ENCODE measurements around the gene ATP2A1. TPM values are rescaled to one million over a fixed set of nuclear protein-coding genes. Genes with fewer than 3 reads are reported as not detected.

The ATP2A1 gene
- total and polyA plus RNA-seq, 2 of the 4 experiments (the other 2 are of a cell fraction) = under 0.01 to 0.63 TPM

GRCh38 chr16:28875134-28876018 is 2.9 kb upstream of the ATP2A1 start:
- no peak for TF ChIP-seq MXI1 (IDR thresholded peaks at IDR 0.05; ENCODE audit: borderline replicate concordance, low read depth, low read length)
- TF ChIP-seq USF2 (IDR thresholded peaks at IDR 0.05; ENCODE audit: low read depth, low read length) = no peak
- TF ChIP-seq CTCF (conservative IDR thresholded peaks at IDR 0.05; ENCODE audit: low read depth, low read length) = no peak
- TF ChIP-seq MAZ (IDR thresholded peaks at IDR 0.05; ENCODE audit: borderline replicate concordance, low read depth, low read length) = no peak
- TF ChIP-seq SMC3 (IDR thresholded peaks at IDR 0.05; ENCODE audit: low read depth, low read length) = no peak
- TF ChIP-seq CEBPB (IDR thresholded peaks at IDR 0.05; ENCODE audit: low read depth, low read length) = no peak
- no peak for TF ChIP-seq NFE2L2 (IDR thresholded peaks at IDR 0.05; ENCODE audit: low read depth, low read length)
- no peak for TF ChIP-seq RAD21 (IDR thresholded peaks at IDR 0.05; ENCODE audit: low read length)
- Histone ChIP-seq H2BK120ac (ENCODE audit: low read depth, low read length) (no peak overlapping the region), H4K5ac (ENCODE audit: low read depth, low read length) (no peak overlapping the region), H3K4me2 (ENCODE audit: low read depth, low read length) (no peak overlapping the region), H2BK20ac (ENCODE audit: low read depth, low read length) (no peak overlapping the region), H4K20me1 (ENCODE audit: insufficient read depth, low read length) (no peaks in the 10 kb centered on the region), H4K91ac (ENCODE audit: insufficient read depth, low read depth, low read length) (no peak overlapping the region), H3K56ac (ENCODE audit: extremely low read depth, insufficient read depth, low read length) (no peak overlapping the region), H3K27ac (ENCODE audit: insufficient read depth, low read length) (no peak overlapping the region), H3K9me1 (ENCODE audit: insufficient read depth, low read length) (peaks cover 2% of the 10 kb centered on the region; the same call in 1 of the 2 replicates), H2BK15ac (ENCODE audit: low read depth, low read length) (no peak overlapping the region), H3K79me1 (ENCODE audit: low read depth in 1 of 2, low read length in 2 of 2) (peaks cover 9 to 23% of the 10 kb centered on the region in 2 experiments; a peak in 3 of 4 replicates), H2AFZ (replicated peaks; ENCODE audit: low read length, poor library complexity) (no peak overlapping the region), H4K8ac (ENCODE audit: low read depth in 2 of 2, low read length in 2 of 2) (no peak overlapping the region), H3K4ac (ENCODE audit: low read depth, low read length) (no peak overlapping the region), H3K4me3 (ENCODE audit: insufficient read depth, low read depth, low read length) (no peak overlapping the region), H3K9ac (ENCODE audit: low read depth, low read length) (no peak overlapping the region), H2BK5ac (ENCODE audit: low read depth, low read length, poor library complexity, severe bottlenecking) (no peak overlapping the region), H3K14ac (replicated peaks; ENCODE audit: low read depth, low read length) (no peak overlapping the region), H3K4me1 (ENCODE audit: control insufficient read depth, insufficient read depth, low read length) (peaks cover 5% of the 10 kb centered on the region; the same call in 1 of the 2 replicates), H3K18ac (ENCODE audit: low read depth, low read length) (no peak overlapping the region), H2AK9ac (replicated peaks; ENCODE audit: low read depth, low read length, poor library complexity) (no peak overlapping the region), H3K23ac (ENCODE audit: low read depth, low read length) (no peak overlapping the region), H3K9me3 (ENCODE audit: control insufficient read depth, insufficient read depth, low read length) (no peaks in the 10 kb centered on the region), H3K36me3 (ENCODE audit: control insufficient read depth, insufficient read depth, low read length) (peaks cover 33% of the 10 kb centered on the region), H3K27me3 (ENCODE audit: control insufficient read depth, insufficient read depth, low read length) (no peaks in the 10 kb centered on the region), H2AK5ac (ENCODE audit: low read depth, low read length) (no peak overlapping the region)
- 55% methylated on average over 4 of the region's 13 CpGs; no CpG with 5 or more reads in 1 of the 2 experiments for WGBS, 2 experiments (ENCODE audit: extremely low coverage in 2 of 2, insufficient read length in 1 of 2)
- in situ Hi-C loops (cut with MboI; ENCODE audit: low sequenced_read_pairs) (loop anchor here (5.0 kb wide), 1 partner anchor 47 kb away; no protein-coding TSS in a partner anchor), dilution Hi-C loops (cut with HindIII; ENCODE audit: low sequenced_read_pairs, unreplicated experiment) (no loop called here), intact Hi-C loops (cut with micrococcal nuclease) (no loop called here)
- BruUV-seq (replicated peaks) = no TSS peak
- no peak for DNase-seq
- ChIA-PET CTCF (interaction anchor here (1.6 kb wide), 1 partner anchor 70 kb away, joined by 4 read pairs; no protein-coding TSS in a partner anchor), POLR2A (ENCODE audit: unreplicated experiment) (no interaction called here)
- no peak for ATAC-seq (ENCODE audit: low read depth)
